ENCODE measurements around the gene ALG9. TPM values are rescaled to one million over a fixed set of nuclear protein-coding genes. Genes with fewer than 3 reads are reported as not detected.

The ALG9 gene, protein sequence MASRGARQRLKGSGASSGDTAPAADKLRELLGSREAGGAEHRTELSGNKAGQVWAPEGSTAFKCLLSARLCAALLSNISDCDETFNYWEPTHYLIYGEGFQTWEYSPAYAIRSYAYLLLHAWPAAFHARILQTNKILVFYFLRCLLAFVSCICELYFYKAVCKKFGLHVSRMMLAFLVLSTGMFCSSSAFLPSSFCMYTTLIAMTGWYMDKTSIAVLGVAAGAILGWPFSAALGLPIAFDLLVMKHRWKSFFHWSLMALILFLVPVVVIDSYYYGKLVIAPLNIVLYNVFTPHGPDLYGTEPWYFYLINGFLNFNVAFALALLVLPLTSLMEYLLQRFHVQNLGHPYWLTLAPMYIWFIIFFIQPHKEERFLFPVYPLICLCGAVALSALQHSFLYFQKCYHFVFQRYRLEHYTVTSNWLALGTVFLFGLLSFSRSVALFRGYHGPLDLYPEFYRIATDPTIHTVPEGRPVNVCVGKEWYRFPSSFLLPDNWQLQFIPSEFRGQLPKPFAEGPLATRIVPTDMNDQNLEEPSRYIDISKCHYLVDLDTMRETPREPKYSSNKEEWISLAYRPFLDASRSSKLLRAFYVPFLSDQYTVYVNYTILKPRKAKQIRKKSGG
- 10 to 100 TPM; 46.9 to 57.0 (median 53.9) TPM for total RNA-seq

DNA sequence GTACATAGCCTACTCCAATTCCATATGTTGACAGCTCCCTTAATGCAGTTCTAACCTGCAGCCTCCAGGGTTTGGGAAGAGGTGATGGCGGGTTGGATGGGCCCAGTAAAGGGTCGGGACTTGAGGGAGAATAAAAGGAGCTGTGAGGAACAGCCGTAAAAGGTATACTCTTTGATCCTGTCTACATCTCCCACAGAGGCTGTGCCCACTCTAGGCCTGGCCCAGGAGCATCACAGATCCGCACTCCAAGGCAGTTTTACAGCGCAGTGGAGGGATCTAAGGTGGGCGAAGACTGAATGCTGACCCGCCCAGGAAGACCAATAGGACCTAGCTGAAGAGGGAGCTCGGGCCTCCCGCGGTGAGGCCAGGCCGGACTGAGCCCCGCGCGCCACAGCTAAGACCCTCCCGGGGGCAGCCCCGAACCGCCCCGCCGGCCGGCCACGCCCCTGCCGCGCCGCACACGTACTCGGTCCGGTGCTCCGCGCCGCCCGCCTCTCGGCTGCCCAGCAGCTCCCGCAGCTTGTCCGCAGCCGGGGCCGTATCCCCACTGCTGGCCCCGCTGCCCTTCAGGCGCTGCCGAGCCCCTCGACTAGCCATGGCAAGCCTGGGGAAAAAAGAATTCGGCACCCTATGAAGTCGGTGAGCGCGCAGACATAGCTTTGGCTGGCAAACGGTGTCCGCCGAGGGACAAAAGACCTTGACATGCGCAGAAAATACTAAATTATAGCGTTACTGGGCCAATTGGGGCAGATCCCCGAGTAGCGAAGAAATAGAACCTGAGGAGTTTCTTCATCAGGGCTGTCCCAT, at the start of gene ALG9:
Gene ALG9, minus strand, starts transcription at position 696 of the 807 bp plus-strand sequence. Its CDS starts 99 bp downstream, at position 597.
- Histone ChIP-seq H3K27ac (peak within 1 kb of the TSS; percentile 72 to 76), H3K4me3 (peak within 1 kb of the TSS; percentile 64 to 99 (median 94)), H3K4me1 (replicated peaks in 1 of 2) (peaks cover 0 to 15% of the 10 kb centered on the region in 2 donors)
- in situ Hi-C loops (cut with MboI; ENCODE audit: low pct_unique_long_range_greater_than_20kb in 2 of 9, low sequenced_read_pairs in 9 of 9, unreplicated experiment in 9 of 9) = loop anchor here in 2 of 9 experiments (10.0 to 25.0 kb wide), 2 partner anchors 104 to 141 kb away; no protein-coding TSS in a partner anchor
- peak; percentile 89 to 97 (median 96) for ATAC-seq (replicated peaks in 6 of 8)
- 0% methylated on average over 2 to 25 of the region's 51 CpGs; no CpG with 5 or more reads in 2 of the 10 experiments for WGBS, 10 experiments

DNA sequence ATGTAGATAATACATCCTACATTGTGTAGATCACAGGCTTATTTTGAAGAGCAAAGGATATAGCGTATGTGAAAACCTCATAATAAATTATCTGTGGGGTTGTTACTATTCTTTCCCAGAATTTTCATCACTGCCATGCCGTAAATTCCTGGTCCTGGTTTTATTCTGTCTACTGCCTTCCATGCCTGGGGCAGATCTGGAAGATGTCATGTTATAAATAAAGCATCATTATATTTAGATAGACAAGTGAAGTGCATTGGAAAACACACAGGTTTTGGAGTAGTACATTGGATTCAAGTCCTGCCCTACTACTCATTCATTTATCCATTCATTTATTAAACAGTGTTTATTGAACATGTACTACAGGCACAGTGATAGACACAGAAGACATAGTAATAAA, 49.5 kb upstream of the ALG9 start:
- no peak for ATAC-seq (replicated peaks in 6 of 8)
- 60 to 100% (median 84%) methylated on average over 1 to 2 of the region's 2 CpGs; no CpG with 5 or more reads in 1 of the 10 experiments for WGBS, 10 experiments
- Histone ChIP-seq H3K4me3 (no peak overlapping the region), H3K27ac (no peak overlapping the region), H3K4me1 (replicated peaks in 1 of 2) (peaks cover 0 to 6% of the 10 kb centered on the region in 2 donors)
- in situ Hi-C loops (cut with MboI; ENCODE audit: low pct_unique_long_range_greater_than_20kb in 2 of 9, low sequenced_read_pairs in 9 of 9, unreplicated experiment in 9 of 9) = no loop called here

DNA sequence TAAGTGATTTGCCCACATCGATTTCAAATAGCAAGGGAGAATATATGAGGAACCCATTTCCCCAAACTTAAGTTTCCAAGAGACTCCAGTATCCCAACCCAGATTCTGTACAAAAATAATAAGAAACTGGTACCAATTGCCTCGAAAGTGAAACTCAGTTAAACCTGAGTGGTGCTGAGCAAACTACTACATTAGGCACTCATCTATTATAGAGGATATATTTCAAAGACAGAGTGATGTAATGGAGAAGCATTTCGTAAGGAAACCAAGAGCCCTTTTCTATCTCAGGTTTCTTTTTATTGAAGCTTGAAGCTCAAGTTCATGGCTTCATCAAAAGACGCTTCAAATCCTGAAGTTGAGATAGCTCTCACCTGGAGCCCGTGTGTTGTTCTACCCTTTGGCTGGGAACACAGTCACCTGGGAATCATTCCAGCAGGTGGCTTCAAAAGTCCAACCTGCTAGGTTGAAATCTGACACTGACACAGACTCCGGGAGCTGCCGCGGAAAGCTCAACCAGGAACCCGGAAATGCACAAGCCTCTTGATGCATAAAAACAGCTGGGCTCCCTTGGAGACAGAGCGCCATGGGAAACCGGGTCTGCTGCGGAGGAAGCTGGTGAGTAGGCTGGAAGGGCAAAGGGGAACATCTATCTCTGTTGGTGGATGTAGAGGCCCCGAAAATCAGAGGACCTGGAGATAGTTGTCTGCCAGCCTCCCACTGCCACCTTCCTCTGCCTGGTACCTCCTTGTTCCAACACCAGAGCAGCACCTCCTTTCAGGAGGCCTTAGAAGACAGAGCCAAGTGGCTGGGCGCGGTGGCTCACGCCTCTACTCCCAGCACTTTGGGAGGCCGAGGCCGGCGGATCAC, 47.2 kb upstream of the ALG9 start, which contains the start of gene C11orf52:
Gene C11orf52, plus strand, starts transcription at position 524 of the 867 bp plus-strand sequence. Its CDS starts 60 bp downstream, at position 584.
- 25 to 100% (median 73%) methylated on average over 1 to 12 of the region's 19 CpGs for WGBS, 10 experiments
- no peak within 1 kb of the TSS for H3K4me3 ChIP-seq
- ATAC-seq (replicated peaks in 6 of 8) = peak in 6 of 8 experiments; percentile 26 to 81 (median 64)
- in situ Hi-C loops (cut with MboI; ENCODE audit: low pct_unique_long_range_greater_than_20kb in 2 of 9, low sequenced_read_pairs in 9 of 9, unreplicated experiment in 9 of 9) = no loop called here
- H3K4me1 ChIP-seq (replicated peaks in 1 of 2) = peaks cover 0 to 5% of the 10 kb centered on the region in 2 donors
- H3K27ac ChIP-seq = no peak within 1 kb of the TSS

DNA sequence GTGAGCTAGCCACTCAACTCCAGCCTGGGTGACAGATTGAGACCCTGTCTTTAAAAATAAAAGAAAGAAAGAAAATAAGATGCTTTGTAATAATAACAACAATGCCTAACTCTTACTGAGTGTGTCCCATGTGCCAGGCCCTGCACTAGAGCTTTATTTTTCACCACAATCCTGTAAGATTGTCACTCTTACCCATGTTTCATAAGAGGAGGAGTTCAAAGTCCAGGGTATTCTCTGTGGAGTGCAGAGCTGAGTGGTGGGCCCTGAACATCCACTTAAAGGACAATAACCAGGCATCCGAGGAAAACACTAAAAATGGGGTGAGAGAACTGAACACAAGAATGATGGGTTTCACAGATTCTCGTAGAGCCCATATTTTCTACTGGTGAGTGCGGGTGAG, 46.4 kb upstream of the ALG9 start:
- 87 to 100% (median 100%) methylated on average over 1 to 3 of the region's 3 CpGs; no CpG with 5 or more reads in 3 of the 10 experiments for WGBS, 10 experiments
- no peak overlapping the region for H3K27ac ChIP-seq

DNA sequence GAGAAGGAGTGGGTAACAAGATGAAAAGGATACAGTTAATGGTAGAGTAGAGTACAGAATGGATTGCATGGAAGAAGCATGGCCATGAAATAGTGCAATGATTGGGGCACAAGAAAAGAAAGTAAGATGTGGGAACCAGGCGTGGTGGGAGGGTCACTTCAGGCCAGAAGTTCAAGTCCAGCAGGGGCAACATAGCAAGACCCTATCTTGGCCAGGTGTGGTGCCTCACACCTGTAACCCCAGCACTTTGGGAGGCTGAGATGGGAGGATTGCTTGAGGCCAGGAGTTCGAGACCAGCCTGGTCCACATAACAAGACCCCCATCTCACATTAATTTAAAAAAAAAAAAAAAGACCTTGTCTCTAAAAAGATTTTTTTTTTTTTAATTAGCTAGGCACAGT, 45.9 kb upstream of the ALG9 start:
- Histone ChIP-seq H3K27ac (no peak overlapping the region), H3K4me1 (replicated peaks in 1 of 2) (peaks cover under 1 to 7% of the 10 kb centered on the region in 2 donors), H3K4me3 (no peak overlapping the region)
- 0 to 100% (median 93%) methylated on average over 1 to 2 of the region's 2 CpGs; no CpG with 5 or more reads in 1 of the 10 experiments for WGBS, 10 experiments
- in situ Hi-C loops (cut with MboI; ENCODE audit: low pct_unique_long_range_greater_than_20kb in 2 of 9, low sequenced_read_pairs in 9 of 9, unreplicated experiment in 9 of 9) = no loop called here
- no peak for ATAC-seq (replicated peaks in 6 of 8)

More for the DNA sequence above, 46.4 kb upstream of the ALG9 start:
- in situ Hi-C loops (cut with MboI; ENCODE audit: low pct_unique_long_range_greater_than_20kb in 2 of 9, low sequenced_read_pairs in 9 of 9, unreplicated experiment in 9 of 9) = no loop called here
- no peak overlapping the region for H3K4me3 ChIP-seq
- no peak for ATAC-seq (replicated peaks in 6 of 8)
- peaks cover 0 to 5% of the 10 kb centered on the region in 2 donors for H3K4me1 ChIP-seq (replicated peaks in 1 of 2)

DNA sequence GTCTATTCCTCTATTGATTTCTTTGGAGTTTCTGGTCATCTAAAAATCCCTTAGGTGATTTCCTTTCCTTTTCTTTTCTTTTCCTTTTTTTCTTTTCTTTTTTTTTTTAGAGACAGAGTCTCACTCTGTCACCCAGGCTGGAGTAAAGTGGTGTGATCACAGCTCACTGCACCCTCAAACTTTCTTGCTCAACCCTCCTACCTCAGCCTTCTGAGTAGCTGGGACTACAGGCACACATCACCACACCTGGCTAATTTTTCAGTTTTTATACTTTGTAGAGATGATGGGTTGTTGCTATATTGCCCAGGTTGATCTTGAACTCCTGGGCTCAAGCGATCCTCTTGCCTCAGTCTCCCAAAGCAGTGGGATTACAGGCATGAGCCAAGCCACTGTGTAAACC, 45.4 kb upstream of the ALG9 start:
- ATAC-seq (replicated peaks in 6 of 8) = no peak
- in situ Hi-C loops (cut with MboI; ENCODE audit: low pct_unique_long_range_greater_than_20kb in 2 of 9, low sequenced_read_pairs in 9 of 9, unreplicated experiment in 9 of 9) = no loop called here
- H3K27ac ChIP-seq = no peak overlapping the region
- WGBS, 10 experiments = 60 to 100% (median 86%) methylated on average over 1 of the region's 1 CpG; no CpG with 5 or more reads in 1 of the 10 experiments
- H3K4me3 ChIP-seq = no peak overlapping the region
- H3K4me1 ChIP-seq (replicated peaks in 1 of 2) = peaks cover 6 to 12% of the 10 kb centered on the region in 2 donors

DNA sequence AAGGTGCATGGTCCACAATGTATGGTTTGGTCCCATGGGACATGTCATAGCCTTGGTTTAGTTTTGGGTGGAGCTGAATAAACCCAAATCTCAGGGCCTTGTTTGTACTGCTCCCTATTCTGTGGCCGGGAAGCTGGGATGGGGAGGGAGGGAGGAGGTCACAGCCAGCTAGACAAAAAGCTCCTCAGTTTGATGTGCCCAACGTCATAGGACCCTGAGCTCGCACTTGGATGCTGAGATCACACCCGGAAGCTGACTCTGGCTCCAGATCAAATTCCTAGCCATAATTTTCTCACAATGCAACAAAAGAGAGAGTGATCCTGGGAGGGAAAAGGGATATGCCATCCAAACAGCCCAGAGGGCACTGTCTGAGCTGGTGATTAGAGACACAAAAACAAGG, 42.6 kb upstream of the ALG9 start:
- in situ Hi-C loops (cut with MboI; ENCODE audit: low pct_unique_long_range_greater_than_20kb in 2 of 9, low sequenced_read_pairs in 9 of 9, unreplicated experiment in 9 of 9) = no loop called here
- H3K4me3 ChIP-seq = no peak overlapping the region
- ATAC-seq (replicated peaks in 6 of 8) = peak in 3 of 8 experiments; percentile 7 to 28 (median 8)
- WGBS, 10 experiments = 55 to 63% (median 60%) methylated on average over 1 to 4 of the region's 4 CpGs; no CpG with 5 or more reads in 7 of the 10 experiments
- peaks cover 6 to 12% of the 10 kb centered on the region in 2 donors for H3K4me1 ChIP-seq (replicated peaks in 1 of 2)
- no peak overlapping the region for H3K27ac ChIP-seq

DNA sequence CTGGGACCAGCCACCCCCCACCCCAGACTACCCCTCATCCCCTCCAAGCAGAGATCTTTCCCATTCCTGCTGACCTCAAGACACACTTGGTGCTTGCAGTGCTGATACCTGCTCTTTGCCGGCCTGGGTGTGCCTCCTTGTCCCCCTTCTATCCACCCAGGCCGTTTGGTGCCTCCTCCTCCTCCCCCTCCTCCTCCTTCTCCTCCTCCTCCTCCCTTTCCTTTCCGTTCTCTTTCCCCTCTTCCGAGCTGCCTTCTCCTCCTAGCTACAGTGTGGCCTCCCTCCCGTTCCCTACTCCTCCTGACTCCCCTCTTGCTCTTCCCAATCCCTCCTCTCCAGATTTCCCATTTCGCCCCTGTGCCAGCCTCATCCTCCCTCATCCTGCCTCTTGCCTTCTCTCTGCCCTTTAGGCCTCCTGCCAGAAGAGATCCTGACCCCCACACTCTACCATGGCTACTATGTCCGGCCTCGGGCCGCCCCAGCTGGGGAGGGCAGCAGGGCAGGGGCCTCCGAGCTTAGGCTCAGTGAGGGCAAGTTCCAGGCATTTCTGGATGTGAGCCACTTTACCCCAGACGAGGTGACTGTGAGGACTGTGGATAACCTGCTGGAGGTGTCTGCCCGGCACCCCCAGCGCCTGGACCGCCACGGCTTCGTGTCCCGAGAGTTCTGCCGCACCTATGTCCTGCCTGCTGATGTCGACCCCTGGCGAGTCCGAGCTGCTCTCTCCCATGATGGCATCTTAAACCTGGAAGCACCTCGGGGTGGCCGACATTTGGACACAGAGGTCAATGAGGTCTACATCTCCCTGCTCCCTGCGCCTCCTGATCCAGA, 41.9 kb upstream of the ALG9 start:
- in situ Hi-C loops (cut with MboI; ENCODE audit: low pct_unique_long_range_greater_than_20kb in 2 of 9, low sequenced_read_pairs in 9 of 9, unreplicated experiment in 9 of 9) = no loop called here
- no peak overlapping the region for H3K27ac ChIP-seq
- peak in 2 of 8 experiments; percentile 9 to 22 for ATAC-seq (replicated peaks in 6 of 8)
- no peak overlapping the region for H3K4me3 ChIP-seq
- WGBS, 10 experiments = 0 to 100% (median 100%) methylated on average over 1 to 2 of the region's 24 CpGs; no CpG with 5 or more reads in 5 of the 10 experiments
- peaks cover 6 to 7% of the 10 kb centered on the region in 2 donors for H3K4me1 ChIP-seq (replicated peaks in 1 of 2)

DNA sequence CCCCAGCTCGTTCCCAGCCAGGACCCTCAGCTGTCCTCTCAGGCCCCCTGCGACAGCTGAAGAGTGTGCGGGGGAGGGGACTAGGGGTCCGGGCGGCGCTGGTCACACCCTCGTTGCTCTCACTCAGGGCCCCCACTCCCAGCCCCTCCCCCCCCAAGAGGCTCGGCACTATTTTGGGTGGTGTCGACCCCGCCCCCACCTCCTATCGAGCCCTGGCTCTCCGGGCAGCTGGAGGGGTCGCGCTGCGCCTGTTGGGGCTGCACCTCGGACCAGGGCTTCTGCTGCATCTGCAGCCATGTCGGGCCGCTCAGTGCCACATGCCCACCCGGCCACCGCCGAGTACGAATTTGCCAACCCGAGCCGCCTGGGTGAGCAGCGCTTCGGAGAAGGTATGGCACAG, 41.2 kb upstream of the ALG9 start, which contains the start of gene HSPB2:
Gene HSPB2, plus strand, starts transcription at position 200 of the 400 bp plus-strand sequence. Its CDS starts 96 bp downstream, at position 296.
- ATAC-seq (replicated peaks in 6 of 8) = peak in 1 of 8 experiments; percentile 9
- Histone ChIP-seq H3K27ac (no peak within 1 kb of the TSS), H3K4me1 (replicated peaks in 1 of 2) (peaks cover 6 to 7% of the 10 kb centered on the region in 2 donors), H3K4me3 (no peak within 1 kb of the TSS)
- 80% methylated on average over 1 of the region's 26 CpGs; no CpG with 5 or more reads in 9 of the 10 experiments for WGBS, 10 experiments
- in situ Hi-C loops (cut with MboI; ENCODE audit: low pct_unique_long_range_greater_than_20kb in 2 of 9, low sequenced_read_pairs in 9 of 9, unreplicated experiment in 9 of 9) = no loop called here

DNA sequence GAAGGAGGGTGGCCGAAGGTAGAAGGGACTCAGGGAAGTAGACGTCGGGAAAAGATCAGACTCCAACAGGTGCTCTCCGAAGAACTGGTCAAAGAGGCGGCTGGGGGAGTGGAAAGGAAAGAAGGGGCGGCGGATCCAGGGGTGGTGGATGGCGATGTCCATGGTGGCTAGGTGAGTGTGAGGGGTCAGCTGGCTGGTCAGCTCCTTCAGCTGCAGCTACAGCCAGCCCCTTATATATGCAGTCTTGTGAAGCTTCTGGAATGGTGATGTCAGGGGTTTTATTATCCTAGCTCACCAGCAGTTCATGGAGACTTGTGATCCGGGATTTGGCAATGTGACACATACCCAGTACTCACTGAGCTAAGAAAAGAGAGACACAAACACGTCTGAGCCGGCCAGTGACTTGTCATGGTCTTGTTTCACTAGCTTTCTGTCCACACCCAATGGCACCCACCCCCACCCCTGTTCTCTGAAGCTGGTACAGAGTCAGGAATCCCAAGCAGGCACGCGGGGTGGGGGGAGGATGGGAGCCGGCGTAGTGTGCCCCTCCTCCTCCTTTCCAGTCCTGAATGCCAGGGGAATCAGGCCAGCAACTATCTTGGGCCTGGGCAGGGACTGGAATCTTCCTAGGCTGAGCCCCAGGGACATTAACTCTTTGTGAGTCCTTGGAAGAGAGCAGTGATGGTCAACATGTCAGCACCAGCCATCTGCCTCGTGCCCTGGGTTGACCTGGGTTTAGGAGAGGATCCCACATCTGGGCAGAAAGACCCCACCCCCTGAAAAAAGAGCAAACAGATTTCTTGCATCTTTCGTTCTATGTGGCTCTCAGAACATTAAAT, 40.4 kb upstream of the ALG9 start, which contains the start of gene CRYAB:
Gene CRYAB, minus strand, starts transcription at position 208 of the 839 bp plus-strand sequence. Its CDS starts 46 bp downstream, at position 162.
- in situ Hi-C loops (cut with MboI; ENCODE audit: low pct_unique_long_range_greater_than_20kb in 2 of 9, low sequenced_read_pairs in 9 of 9, unreplicated experiment in 9 of 9) = no loop called here
- peak; percentile 72 to 93 (median 90) for ATAC-seq (replicated peaks in 6 of 8)
- WGBS, 10 experiments = 11 to 100% (median 57%) methylated on average over 1 to 5 of the region's 17 CpGs; no CpG with 5 or more reads in 4 of the 10 experiments
- H3K27ac ChIP-seq = no peak within 1 kb of the TSS
- H3K4me1 ChIP-seq (replicated peaks in 1 of 2) = peaks cover 6 to 7% of the 10 kb centered on the region in 2 donors
- no peak within 1 kb of the TSS for H3K4me3 ChIP-seq

Data from motor neuron (in vitro differentiated cells).